GM19025 (cell line): ENCODE data around the gene PODXL2.
"Not testable (repeated sequence)": the region's sequence is repeated elsewhere in the genome, so short reads cannot be mapped to it uniquely, and the experiment has no call there.

Experiments used
- ATAC-seq: cut with Tn5 transposase; IDR thresholded peaks from one replicate; pipeline ENCODE4 v1.9.1; 2021; ENCODE audit warnings: mild to moderate bottlenecking, low read depth, moderate library complexity; ENCODE audit not compliant: unreplicated experiment

The PODXL2 gene

GRCh38 chr3:127700406-127700805 is 71.4 kb downstream of the PODXL2 start:
- ATAC-seq = no peak

GRCh38 chr3:127701280-127701911 is 72.4 kb downstream of the PODXL2 start:
- no peak for ATAC-seq

DNA sequence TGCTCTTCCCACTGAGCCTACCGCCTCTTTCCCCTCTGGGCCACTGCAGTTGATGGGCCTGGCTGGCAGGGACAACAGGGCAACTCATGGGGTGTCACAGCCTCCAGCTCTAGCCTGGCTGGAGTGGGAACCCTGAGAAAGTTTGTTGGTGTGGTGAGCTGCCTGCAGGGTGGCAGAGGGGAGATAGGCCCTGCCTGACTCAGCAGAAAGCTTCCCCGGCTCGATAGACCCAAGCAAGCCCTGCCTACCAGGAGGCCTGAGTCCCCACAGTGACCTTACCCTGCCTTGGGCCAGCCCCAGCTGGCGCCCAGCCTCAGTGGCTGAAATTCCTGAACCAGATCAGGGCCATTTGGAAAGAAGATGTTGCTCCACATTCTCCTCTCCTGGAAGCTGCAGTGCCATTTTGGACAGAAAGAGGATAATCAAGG is 73.2 kb downstream of the PODXL2 start:
- no peak for ATAC-seq

GRCh38 chr3:127704840-127705239 is 75.9 kb downstream of the PODXL2 start:
- not testable (repeated sequence) for ATAC-seq

- no peak for ATAC-seq
Measured at GRCh38 chr3:127706312-127706711, 77.3 kb downstream of the PODXL2 start.

GRCh38 chr3:127706785-127707351 is 77.9 kb downstream of the PODXL2 start:
- ATAC-seq = no peak

DNA sequence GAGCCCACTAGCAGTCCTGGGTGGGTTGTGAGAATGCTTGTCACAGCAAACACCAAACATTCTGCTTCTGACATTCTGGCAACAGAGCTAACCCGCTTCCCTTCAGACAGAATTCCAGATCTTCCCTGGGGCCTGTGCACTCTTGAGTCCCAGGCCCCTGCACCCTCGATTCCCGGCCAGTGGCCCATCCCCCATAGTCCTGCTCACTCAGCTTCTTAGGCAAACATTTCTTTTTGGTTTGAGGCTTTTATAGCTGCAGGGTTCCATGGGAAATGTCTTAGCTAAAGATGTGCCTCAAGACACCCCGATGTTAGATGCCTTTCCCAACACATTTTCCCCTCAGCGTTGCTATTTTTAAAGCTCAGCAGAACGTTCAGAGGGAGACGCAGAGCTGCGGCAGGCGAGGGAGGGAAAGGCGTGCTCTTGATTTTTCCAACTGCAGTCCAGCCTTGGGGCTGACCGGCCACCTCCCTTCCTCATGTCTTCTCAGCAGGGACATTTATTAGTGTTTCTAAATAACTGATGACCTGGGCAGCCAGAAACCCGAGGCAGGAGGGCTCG is 78.9 kb downstream of the PODXL2 start:
- ATAC-seq = no peak

GRCh38 chr3:127708837-127709236 is 79.9 kb downstream of the PODXL2 start:
- ATAC-seq = no peak

DNA sequence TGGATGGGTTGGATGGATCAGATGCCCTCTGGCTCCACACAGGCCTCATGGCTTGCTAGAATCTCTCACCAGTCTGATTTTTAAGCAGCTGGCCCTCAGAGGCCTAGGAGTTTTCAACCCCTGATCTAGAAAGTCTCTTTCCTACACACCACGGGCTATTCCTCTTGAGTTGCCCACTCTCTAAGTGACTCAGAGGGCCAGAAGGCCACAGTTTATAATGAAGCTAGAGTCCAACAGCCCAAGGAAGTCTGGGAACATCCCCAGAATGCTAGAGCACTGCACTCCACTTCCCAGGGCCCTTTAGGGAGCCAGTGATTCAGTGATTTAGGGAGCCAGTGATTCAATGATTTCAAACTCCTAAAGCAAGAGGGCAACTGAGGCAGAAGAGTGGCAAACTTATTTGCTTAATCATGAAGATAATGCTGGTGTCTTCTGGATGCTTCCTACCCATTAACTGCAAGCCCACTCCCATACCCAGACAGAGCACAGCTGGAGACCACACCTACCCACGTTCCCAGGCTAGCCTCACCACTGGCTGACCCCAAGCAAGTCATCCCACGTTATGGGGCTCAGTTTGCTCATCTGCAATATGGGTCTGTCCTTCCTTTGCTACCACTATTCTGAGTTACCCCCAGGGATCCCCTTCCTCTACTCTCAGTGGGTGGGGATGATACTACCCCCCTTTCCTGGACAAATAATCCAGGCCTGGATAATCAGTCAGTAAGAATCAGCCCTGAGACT is 80.5 kb downstream of the PODXL2 start:
- no peak for ATAC-seq

GRCh38 chr3:127710155-127710941 is 81.4 kb downstream of the PODXL2 start:
- no peak for ATAC-seq

GRCh38 chr3:127711021-127711695 is 82.2 kb downstream of the PODXL2 start:
- no peak for ATAC-seq

GRCh38 chr3:127711896-127712295 is 82.9 kb downstream of the PODXL2 start:
- no peak for ATAC-seq

- no peak for ATAC-seq
Measured at GRCh38 chr3:127712461-127712860, 83.5 kb downstream of the PODXL2 start.

DNA sequence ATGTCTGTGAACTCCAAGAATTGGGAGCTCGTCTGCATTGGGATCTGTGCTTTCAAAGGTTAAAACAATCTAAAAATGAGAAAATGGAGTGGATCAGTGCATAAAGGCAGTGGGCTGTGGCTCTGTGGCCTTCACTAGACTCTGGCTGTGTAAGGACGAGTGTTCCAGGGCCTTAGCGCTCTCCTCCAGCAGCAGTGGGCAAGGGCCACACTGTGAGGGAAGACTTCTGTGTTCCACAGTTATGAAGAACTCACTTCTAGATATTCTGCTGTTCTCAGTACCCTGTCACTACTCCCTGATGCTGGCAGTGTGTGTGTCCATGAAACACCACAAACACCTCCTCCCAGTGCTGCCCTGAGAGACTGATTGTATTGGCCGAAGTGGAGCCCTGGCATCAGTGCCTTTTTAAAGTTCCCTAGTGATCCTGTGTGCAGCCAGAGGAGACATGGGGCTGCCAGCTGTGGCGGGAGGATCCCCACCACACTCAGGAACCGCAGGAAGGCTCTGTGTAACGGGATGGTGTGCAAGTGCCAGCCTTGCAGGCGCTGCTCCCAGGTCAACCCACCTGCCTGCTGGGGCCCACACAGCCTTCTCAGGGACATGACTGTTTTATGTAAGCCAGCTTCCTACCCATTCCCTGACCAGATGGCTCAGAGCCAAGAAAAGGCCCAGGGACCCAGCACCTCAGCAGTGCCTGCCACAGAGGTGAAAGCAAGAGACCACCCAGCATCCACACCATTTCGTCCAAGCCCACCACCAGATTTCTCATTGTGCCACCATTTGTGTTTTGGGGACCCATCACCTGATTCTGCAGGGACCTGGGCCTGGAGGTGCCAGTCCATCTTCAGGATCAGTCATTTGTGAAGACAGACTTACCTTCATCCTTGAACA is 84.1 kb downstream of the PODXL2 start:
- ATAC-seq = no peak

DNA sequence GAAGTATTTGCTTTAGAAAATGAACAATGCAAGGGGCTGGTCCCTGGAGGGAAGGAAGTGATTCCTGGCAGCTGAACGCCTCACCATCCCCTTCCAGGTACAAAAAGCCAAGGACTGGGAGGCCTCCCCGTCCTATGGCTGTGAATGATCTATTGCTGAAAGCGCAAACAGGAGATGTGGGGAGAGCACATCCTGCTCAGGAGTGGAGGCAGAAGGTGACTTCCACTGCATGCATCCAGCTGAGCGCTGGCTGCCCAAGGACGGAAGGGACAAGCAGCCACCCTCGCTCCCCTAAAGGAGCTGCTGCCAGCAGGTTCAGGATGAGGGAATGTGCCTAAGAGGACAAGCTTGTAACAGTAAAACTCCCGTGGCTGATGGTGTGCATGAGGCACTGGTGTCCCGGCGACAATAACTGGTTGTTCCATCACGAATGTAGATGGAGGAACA is 85.2 kb downstream of the PODXL2 start:
- no peak for ATAC-seq

- no peak for ATAC-seq
Measured at GRCh38 chr3:127714866-127715265, 85.9 kb downstream of the PODXL2 start.

GRCh38 chr3:127715532-127715931 is 86.5 kb downstream of the PODXL2 start:
- ATAC-seq = no peak

GRCh38 chr3:127716384-127716783 is 87.4 kb downstream of the PODXL2 start:
- ATAC-seq = no peak
